ENCODE measurements around the gene NYAP2.

Gene NYAP2

DNA sequence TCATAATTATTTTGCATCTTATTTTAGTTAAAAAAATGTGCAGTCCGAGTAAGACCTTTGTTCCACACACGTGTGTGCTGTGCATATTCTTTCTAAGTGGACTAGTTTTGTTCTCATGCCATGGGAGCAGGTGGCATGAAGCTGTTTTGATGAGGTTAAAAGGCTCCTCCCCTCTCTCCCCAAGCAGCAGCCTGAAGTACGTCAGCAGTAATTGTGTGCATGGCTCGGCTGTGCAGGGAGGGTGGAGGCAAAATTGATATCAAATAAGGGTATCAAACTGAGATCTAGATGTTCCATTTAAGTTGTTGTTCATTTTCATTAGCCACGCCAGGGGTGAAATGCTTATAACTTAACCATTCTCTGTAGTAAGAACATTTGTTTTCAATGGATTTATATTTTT, at the start of gene NYAP2:
TSS of gene NYAP2 (plus strand) at position 207 of the 400 bp plus-strand sequence. CDS start 9,171 bp downstream, outside the sequence.
- DNase-seq: no peak

- no peak for DNase-seq
Measured at GRCh38 chr2:225353579-225354085, 45.9 kb upstream of the NYAP2 start.

- no peak for DNase-seq
Measured at GRCh38 chr2:225354281-225354774, 45.2 kb upstream of the NYAP2 start.

GRCh38 chr2:225355788-225356187, 43.7 kb upstream of the NYAP2 start:
- no peak for DNase-seq

DNA sequence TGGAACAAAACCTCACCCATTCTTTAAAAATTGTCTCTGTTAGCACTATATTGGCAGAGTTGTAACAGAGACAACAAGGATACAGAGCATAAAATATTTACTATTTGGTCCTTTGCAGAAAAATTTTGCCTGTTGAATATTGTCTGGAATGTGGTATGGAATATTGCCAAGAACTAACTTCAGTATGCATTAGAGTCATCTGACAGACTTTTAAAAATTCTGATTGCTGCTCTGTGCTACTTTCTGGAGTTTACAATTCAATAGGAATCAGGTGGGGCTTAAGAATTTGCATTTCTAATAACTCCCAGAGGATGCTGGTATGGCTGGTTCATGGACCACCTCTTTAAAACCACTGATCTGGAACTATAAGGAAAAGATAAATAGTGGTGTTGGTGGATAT, 32.8 kb upstream of the NYAP2 start:
- DNase-seq: no peak

GRCh38 chr2:225367482-225367881, 32.0 kb upstream of the NYAP2 start:
- no peak for DNase-seq

GRCh38 chr2:225378984-225379383, 20.5 kb upstream of the NYAP2 start:
- DNase-seq: no peak

DNA sequence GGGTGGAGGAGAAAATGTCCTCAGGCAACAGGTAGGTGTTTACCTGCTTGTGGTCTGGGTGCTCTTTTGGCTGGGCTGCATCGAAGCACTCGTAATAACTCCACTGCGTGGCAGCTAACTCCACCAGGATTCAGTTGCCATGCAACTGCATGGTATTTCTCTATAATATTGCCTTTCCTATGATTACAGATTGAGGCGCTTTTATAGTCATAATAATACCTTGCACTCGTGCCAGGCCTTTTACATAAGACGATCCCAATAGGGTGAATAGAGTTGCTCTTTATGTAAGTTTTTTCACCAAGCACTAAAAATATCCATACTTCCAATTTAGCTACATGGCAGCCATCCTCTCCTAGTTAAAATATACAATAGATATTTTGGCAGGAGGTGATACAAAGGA, 19.7 kb upstream of the NYAP2 start:
- no peak for DNase-seq

DNA sequence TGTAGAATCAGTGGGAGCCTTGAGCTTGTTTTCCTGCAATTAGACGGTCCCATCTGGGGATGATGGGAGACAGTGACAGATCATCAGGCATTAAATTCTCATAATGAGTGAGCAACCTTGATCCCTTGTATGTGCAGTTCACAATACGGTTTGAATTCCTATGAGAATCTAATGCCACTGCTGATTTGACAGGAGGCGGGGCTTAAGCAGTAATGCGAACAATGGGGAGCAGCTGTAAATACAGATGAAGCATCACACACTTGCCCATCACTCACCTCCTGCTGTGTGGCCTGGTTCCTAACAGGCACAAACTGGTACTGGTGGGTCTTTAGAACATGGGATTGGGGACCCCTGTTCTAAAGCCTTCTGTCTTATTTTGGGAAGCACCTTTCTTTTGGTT, 17.9 kb upstream of the NYAP2 start:
- no peak for DNase-seq

- no peak for DNase-seq
Measured at GRCh38 chr2:225398372-225398771, 1.1 kb upstream of the NYAP2 start.

- no peak for DNase-seq
Measured at GRCh38 chr2:225400060-225400511, 576 bp downstream of the NYAP2 start.

- no peak for DNase-seq
Measured at GRCh38 chr2:225400546-225401400, 1.3 kb downstream of the NYAP2 start.

DNA sequence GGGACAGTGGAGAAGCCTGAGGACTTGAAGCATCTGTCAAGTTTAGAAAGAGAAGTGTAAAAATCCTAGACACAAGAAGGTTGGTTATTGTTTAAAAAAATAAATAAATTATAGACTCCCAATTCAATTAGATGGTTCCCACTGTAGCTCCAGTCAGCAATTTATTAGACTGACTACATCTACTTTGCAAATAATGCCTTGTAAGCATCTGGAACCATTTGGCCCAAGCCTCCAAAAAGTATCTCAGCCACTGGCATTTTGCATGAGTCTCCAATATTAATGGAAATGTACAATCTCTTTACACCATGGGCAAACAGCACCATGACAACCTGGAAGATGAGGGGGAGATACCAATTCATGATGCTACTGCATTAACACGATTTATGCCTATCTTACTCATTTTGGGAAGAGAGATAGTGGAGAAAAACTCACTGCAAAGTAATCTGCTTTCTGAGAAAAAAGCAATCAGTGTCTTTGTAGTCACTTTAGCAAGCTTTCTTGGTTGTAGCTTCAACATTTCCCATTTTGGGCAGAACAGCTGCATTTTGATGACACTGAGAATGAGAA, 2.8 kb downstream of the NYAP2 start:
- no peak for DNase-seq

GRCh38 chr2:225411452-225411851, 11.9 kb downstream of the NYAP2 start:
- no peak for DNase-seq

GRCh38 chr2:225413786-225414185, 14.3 kb downstream of the NYAP2 start:
- DNase-seq: no peak

GRCh38 chr2:225414902-225415301, 15.4 kb downstream of the NYAP2 start:
- no peak for DNase-seq

DNA sequence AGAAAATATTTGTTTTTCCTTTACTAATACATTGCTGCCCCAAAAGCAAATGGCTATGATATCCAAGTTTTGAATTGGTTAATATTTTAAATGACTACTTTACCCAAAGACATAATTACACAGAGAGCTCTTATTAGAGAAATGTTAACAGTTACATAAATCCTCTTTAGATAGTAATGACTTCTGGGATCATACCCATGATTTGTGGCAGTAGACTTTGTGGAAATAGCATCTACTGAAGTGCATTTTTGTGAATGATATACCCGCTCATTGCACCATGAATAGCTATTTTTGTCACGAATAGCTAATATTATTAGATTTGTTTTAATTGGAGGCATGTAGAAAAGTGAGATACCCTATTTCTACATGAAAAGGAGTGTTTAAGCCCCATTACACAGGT, 15.8 kb downstream of the NYAP2 start:
- DNase-seq: no peak

DNA sequence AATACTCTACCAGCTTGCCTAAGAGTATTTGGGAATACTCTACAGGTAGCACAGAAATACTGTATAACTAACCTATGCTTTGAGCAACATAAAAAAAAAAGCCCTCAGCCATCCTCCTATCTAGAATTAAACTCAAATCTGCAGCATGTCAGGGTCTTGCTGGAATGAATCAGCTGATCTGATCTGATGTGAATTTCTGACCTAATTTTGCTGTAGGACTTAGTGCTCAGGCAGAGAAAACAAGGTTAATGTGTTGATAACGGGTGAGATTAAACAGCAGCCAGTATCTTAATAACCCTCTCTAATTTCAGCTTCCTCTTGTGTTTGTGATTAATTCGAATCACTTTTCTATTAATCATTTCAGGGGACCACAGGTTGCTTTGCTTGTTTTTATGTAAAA, 16.3 kb downstream of the NYAP2 start:
- DNase-seq: no peak

- no peak for DNase-seq
Measured at GRCh38 chr2:225416616-225417367, 17.3 kb downstream of the NYAP2 start.

DNA sequence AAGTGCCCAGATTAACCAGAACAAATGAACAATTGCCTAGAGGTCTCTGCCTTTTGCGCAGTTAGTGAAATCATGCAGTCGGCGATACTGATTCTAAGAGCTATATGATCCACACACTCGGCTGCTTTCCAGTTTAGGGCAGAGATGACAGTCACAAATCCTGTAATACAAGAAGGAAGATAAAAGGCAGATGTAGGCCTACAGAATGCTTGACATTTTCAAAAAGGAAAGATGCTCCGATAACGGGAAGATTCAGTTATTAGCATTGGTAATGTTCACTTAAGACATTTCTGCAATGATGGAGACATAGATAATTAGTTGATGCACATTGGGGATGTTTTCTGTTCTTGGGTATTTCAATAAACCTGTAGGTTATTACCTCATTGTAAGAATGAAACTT, 19.5 kb downstream of the NYAP2 start:
- DNase-seq: no peak

DNA sequence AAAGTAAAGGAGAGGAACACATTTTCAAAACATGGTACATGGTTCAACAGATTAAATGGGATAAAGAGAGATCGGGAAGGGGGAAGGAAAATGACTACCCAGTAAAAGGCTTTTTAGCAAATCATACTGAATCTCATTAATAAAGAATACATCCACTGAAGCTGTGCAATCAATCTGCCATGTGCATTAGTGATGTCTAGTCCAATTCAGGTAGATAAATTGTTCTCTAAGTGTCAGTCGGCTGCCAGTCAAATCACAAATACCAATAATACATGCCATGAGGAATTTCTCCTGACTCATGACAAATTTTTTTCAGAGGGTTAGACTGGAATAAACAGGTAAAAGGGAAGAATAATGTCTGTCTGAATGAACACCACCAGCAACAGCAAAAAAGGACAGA, 22.6 kb downstream of the NYAP2 start:
- no peak for DNase-seq

- no peak for DNase-seq
Measured at GRCh38 chr2:225425284-225425683, 25.8 kb downstream of the NYAP2 start.

- no peak for DNase-seq
Measured at GRCh38 chr2:225428360-225428759, 28.9 kb downstream of the NYAP2 start.
